ENCODE measurements around the gene KREMEN1.

KREMEN1 gene

DNA sequence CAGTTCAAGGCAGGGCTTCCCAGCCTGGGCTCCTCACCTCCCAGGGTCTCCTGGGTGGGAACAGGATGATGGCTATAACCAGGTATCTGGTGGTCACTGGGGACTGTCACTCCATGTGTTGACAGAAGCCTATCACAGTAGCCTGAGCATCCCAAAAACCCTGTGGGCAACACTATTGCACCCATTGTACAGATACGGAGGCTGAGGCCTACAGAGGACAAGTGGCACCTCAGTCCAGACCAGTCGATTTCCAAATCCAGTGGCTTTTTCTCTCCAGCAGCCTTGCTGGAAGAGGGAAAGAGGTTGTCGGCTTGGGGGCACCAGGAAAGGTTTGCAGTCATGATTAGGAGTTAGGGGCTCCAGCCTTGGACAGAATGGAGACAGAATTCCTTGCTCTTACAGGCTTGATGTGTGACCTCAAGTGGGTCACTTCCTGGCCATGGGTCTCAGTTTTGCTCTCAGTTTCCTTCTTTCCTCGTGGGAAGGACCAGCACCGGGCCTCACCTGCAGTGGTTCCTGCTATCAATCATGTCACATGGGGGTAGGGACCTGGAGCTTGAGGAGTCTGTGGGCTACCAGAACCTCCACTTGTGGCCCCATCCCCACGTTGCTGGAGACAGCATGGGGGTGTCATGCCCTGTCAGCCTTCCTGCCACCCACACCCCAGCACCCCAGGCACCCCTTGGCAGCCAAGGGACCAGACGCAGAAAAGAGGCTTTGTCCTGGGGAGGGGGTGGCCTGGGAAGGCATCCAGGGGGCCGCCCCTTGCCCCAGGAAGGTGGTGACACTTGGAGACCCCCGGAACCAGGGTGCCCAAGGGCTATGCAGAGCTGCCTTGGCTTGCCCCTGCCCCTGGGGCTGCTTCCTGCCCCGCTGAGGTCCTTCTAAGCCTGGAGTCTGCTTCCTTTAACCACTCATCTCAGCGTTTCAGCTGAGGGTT lies 135.0 kb downstream of the KREMEN1 start:
- H3K4me3 ChIP-seq (ENCODE audit: low read depth, low read length) = no peak overlapping the region
- no peak for DNase-seq (ENCODE audit: low read depth, low spot score)
- TF ChIP-seq, protein P1, sequence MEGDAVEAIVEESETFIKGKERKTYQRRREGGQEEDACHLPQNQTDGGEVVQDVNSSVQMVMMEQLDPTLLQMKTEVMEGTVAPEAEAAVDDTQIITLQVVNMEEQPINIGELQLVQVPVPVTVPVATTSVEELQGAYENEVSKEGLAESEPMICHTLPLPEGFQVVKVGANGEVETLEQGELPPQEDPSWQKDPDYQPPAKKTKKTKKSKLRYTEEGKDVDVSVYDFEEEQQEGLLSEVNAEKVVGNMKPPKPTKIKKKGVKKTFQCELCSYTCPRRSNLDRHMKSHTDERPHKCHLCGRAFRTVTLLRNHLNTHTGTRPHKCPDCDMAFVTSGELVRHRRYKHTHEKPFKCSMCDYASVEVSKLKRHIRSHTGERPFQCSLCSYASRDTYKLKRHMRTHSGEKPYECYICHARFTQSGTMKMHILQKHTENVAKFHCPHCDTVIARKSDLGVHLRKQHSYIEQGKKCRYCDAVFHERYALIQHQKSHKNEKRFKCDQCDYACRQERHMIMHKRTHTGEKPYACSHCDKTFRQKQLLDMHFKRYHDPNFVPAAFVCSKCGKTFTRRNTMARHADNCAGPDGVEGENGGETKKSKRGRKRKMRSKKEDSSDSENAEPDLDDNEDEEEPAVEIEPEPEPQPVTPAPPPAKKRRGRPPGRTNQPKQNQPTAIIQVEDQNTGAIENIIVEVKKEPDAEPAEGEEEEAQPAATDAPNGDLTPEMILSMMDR (IDR thresholded peaks at IDR 0.05; ENCODE audit: insufficient read depth, low read length, missing control alignments) = no peak
- ChIA-PET CTCF (interaction anchor here (1.3 kb wide), 2 partner anchors 12 to 13 kb away, joined by 3 read pairs; no protein-coding TSS in a partner anchor), POLR2A (no interaction called here)

DNA sequence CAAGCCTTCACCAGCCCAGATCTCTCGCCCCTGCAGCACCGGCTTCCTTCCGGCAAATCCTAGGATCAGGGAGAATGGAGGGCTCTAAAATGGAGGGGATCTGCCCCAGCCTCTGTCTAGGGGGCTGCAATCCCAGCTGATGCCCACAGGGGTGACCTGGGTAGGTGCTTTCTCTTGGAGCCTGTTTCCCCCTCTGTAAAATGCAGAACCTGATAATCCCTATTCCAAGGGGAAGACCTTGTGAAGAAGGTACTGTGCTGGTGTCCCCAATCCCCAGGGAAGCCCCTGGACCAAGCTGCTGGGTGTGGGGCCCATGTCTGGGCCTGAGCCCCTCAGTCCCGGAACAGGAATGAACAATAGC lies 135.6 kb downstream of the KREMEN1 start:
- TF ChIP-seq, protein P1 (IDR thresholded peaks at IDR 0.05; ENCODE audit: insufficient read depth, low read length, missing control alignments) = no peak
- CTCF ChIA-PET = interaction anchor here (1.3 kb wide), 2 partner anchors 11 to 12 kb away, joined by 3 read pairs; no protein-coding TSS in a partner anchor
- POLR2A ChIA-PET = no interaction called here
- H3K4me3 ChIP-seq (ENCODE audit: low read depth, low read length) = no peak overlapping the region
- no peak for DNase-seq (ENCODE audit: low read depth, low spot score)

DNA sequence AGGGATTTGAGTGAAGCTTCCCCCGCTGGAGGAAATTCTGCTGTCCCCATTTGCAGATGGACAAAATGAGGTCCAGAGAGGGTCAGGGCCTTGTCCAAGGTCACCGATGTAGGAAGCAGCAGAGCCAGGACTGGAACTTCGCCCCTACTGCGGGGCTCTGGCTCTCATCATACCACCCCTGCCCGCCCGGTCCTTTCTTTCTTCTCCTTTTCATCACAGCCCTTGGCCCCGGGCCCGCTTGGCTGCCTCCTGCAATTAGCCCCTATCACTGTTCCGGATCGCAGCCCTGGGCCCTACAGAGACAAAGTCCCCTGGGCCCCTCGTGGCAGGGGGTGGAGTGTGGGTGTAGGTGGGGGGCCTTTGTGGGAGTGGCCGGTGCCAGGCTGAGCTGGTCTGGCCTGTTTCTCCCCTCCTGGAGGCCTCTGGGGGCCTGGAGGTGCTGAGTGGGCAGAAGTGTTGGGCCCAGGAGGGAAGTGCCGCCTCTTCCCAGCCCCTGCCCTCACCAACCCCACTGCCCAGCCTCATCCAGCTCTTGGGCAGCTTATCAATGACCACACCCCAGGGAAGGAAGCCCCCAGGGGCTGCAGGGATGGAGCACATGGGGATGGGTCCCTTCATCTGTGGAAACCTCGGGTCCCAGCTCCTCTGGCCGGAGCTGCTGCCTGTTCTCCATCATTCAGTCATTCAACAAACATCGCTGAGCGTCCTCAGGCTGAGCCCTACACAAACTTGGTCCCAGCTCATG lies 136.2 kb downstream of the KREMEN1 start:
- DNase-seq (ENCODE audit: low read depth, low spot score) = no peak
- POLR2A ChIA-PET = no interaction called here
- H3K4me3 ChIP-seq (ENCODE audit: low read depth, low read length) = no peak overlapping the region
- TF ChIP-seq, protein P1 (IDR thresholded peaks at IDR 0.05; ENCODE audit: insufficient read depth, low read length, missing control alignments) = no peak
- CTCF ChIA-PET = interaction anchor here (0.6 to 1.3 kb wide), 2 partner anchors 10 to 11 kb away, joined by 3 to 4 read pairs; no protein-coding TSS in a partner anchor

DNA sequence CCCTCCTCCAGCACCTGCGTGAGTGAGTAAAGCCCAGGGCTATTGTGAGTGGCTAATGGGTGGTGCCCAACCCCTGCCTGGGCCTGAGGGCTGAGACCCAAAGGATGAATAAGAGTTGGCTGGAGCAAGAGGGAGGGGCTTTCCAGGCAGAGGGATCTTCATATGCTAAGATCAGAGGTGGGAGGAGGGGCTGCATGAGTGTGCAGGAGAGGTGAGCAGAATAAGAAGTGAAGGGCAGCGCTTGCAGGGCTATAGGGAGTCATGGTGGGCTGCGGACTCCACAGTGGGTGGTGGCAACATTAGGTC lies 136.7 kb downstream of the KREMEN1 start:
- ChIA-PET POLR2A (no interaction called here), CTCF (interaction anchor here (0.6 kb wide), 1 partner anchor 12 kb away, joined by 4 read pairs; no protein-coding TSS in a partner anchor)
- no peak for DNase-seq (ENCODE audit: low read depth, low spot score)
- TF ChIP-seq, protein P1 (IDR thresholded peaks at IDR 0.05; ENCODE audit: insufficient read depth, low read length, missing control alignments) = no peak
- no peak overlapping the region for H3K4me3 ChIP-seq (ENCODE audit: low read depth, low read length)

DNA sequence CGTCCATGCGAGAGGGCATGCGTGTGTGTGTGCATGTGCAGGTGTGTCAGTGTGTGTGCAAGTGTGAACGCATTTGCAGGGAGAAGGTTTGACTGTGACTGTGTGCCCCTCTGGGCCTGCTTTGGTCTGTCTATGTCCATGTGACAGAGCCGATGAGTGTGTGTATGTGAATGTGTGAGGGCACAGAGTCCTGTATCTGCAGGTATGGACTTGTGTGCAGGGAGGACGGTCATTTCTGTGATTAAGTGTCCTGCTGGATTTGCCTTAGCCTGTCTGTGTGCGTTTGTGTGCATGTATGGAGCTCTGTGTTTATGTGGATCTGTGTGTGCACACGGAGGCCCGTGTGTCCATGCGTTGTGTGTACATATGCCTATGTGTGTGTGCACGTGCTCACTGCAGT lies 138.2 kb downstream of the KREMEN1 start:
- TF ChIP-seq, protein P1 (IDR thresholded peaks at IDR 0.05; ENCODE audit: insufficient read depth, low read length, missing control alignments) = no peak
- ChIA-PET CTCF (interaction anchor here (1.7 kb wide), 1 partner anchor 35 kb away, joined by 5 read pairs; no protein-coding TSS in a partner anchor), POLR2A (no interaction called here)
- DNase-seq (ENCODE audit: low read depth, low spot score) = no peak
- H3K4me3 ChIP-seq (ENCODE audit: low read depth, low read length) = no peak overlapping the region

DNA sequence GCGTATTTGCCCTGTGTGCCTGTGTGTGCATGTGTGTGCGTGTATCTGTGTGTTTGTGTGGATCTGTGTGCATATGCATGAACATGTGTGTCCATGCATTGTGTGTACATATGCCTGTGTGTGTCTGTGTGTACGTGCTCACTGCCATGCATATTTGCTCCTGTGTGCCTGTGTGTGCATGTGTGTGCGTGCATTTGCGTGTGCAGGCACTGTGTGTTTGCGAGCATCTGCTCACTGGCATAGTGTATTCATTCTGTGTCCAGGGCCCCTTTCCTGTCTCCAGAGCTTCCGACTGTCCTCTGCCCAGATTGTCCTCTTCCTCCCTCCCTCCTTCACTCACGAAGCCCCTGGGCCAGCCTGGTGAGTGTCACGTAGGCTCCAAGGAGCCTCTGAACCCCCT lies 138.6 kb downstream of the KREMEN1 start:
- CTCF ChIA-PET = interaction anchor here (1.7 kb wide), 1 partner anchor 34 kb away, joined by 5 read pairs; no protein-coding TSS in a partner anchor
- POLR2A ChIA-PET = no interaction called here
- H3K4me3 ChIP-seq (ENCODE audit: low read depth, low read length) = no peak overlapping the region

More for the DNA sequence above, 138.6 kb downstream of the KREMEN1 start:
- no peak for DNase-seq (ENCODE audit: low read depth, low spot score)
- TF ChIP-seq, protein P1 (IDR thresholded peaks at IDR 0.05; ENCODE audit: insufficient read depth, low read length, missing control alignments) = no peak
